ENCODE results near the gene TBC1D17. TPM values are rescaled to one million over a fixed set of nuclear protein-coding genes. Genes with fewer than 3 reads are reported as not detected.

TBC1D17 gene
- total RNA-seq, 1 experiment from 2014 or later = 17.8 TPM

GRCh38 chr19:49857061-49857837 lies 20.3 kb upstream of the TBC1D17 start:
- no peak overlapping the region for H3K4me2 ChIP-seq (ENCODE audit: low read length)
- BruUV-seq (replicated peaks) = no TSS peak
- H3K9me3 ChIP-seq (ENCODE audit: low read length) = no peaks in the 10 kb centered on the region
- ChIA-PET POLR2A (ENCODE audit: unreplicated experiment) (no interaction called here), CTCF (no interaction called here)
- no peak for TF ChIP-seq EZH2phosphoT487 (IDR thresholded peaks at IDR 0.05; ENCODE audit: borderline replicate concordance, low read length)
- no peak for TF ChIP-seq CTCF (conservative IDR thresholded peaks at IDR 0.05; ENCODE audit: low read depth, low read length)
- no peak for TF ChIP-seq EZH2 (IDR thresholded peaks at IDR 0.05; ENCODE audit: low read length, unreplicated experiment)
- no peak overlapping the region for H3K9ac ChIP-seq (ENCODE audit: low read length)
- ATAC-seq (no peak), DNase-seq (no peak)
- peaks cover 9% of the 10 kb centered on the region; the same call in 1 of the 2 replicates for H3K4me1 ChIP-seq (ENCODE audit: insufficient read depth, low read length)
- H2AFZ ChIP-seq (ENCODE audit: low read length) = no peak overlapping the region
- no peak overlapping the region for H3K27ac ChIP-seq (ENCODE audit: low read length)
- peaks cover 5% of the 10 kb centered on the region for H3F3A ChIP-seq (ENCODE audit: low read length, unreplicated experiment)
- H3K27me3 ChIP-seq (ENCODE audit: low read length) = no peaks in the 10 kb centered on the region
- H3K4me3 ChIP-seq (ENCODE audit: low read length) = no peak overlapping the region
- peaks cover 37% of the 10 kb centered on the region for H3K36me3 ChIP-seq (ENCODE audit: low read depth, low read length)
- peaks cover 26% of the 10 kb centered on the region; the same call in 1 of the 2 replicates for H4K20me1 ChIP-seq (ENCODE audit: low read length)
- intact Hi-C loops (cut with micrococcal nuclease) = no loop called here
- no peaks in the 10 kb centered on the region for H3K9me2 ChIP-seq (replicated peaks; ENCODE audit: low read length)
- peaks cover 23% of the 10 kb centered on the region for H3K79me2 ChIP-seq (ENCODE audit: low read length)

- Histone ChIP-seq H3K9me2 (replicated peaks; ENCODE audit: low read length) (no peaks in the 10 kb centered on the region), H3K4me1 (ENCODE audit: insufficient read depth, low read length) (peaks cover 4% of the 10 kb centered on the region; the same call in 1 of the 2 replicates), H2AFZ (ENCODE audit: low read length) (no peak overlapping the region), H3K36me3 (ENCODE audit: low read depth, low read length) (peaks cover 39% of the 10 kb centered on the region), H3K4me2 (ENCODE audit: low read length) (no peak overlapping the region), H3K27me3 (ENCODE audit: low read length) (no peaks in the 10 kb centered on the region), H4K20me1 (ENCODE audit: low read length) (peaks cover 20% of the 10 kb centered on the region; the same call in 1 of the 2 replicates), H3K79me2 (ENCODE audit: low read length) (peaks cover 17% of the 10 kb centered on the region), H3K4me3 (ENCODE audit: low read length) (no peak overlapping the region), H3K27ac (ENCODE audit: low read length) (no peak overlapping the region), H3K9ac (ENCODE audit: low read length) (no peak overlapping the region), H3F3A (ENCODE audit: low read length, unreplicated experiment) (peaks cover 5% of the 10 kb centered on the region), H3K9me3 (ENCODE audit: low read length) (no peaks in the 10 kb centered on the region)
- intact Hi-C loops (cut with micrococcal nuclease) = no loop called here
- ChIA-PET POLR2A (ENCODE audit: unreplicated experiment) (no interaction called here), CTCF (no interaction called here)
- no peak for TF ChIP-seq EZH2phosphoT487 (IDR thresholded peaks at IDR 0.05; ENCODE audit: borderline replicate concordance, low read length)
- no peak for TF ChIP-seq CTCF (conservative IDR thresholded peaks at IDR 0.05; ENCODE audit: low read depth, low read length)
- no peak for TF ChIP-seq EZH2 (IDR thresholded peaks at IDR 0.05; ENCODE audit: low read length, unreplicated experiment)
- no peak for DNase-seq
- no TSS peak for BruUV-seq (replicated peaks)
- no peak for ATAC-seq
These were observed 19.7 kb upstream of the TBC1D17 start for GRCh38 chr19:49857838-49858087.

All from PC-3 (cell line).